ENCODE results near the gene LETM1. TPM values are rescaled to one million over a fixed set of nuclear protein-coding genes. Genes with fewer than 3 reads are reported as not detected.

The LETM1 gene
- total and polyA plus RNA-seq, 2 of the 8 experiments (the other 6 are each of a cell fraction or from before 2014, with no cell fraction given): 19.8 to 50.1 TPM

GRCh38 chr4:1819284-1819683 lies 36.7 kb downstream of the LETM1 start:
- Histone ChIP-seq H3K18ac (ENCODE audit: extremely low read depth, low read length) (no peak overlapping the region), H2BK20ac (ENCODE audit: low read length) (no peak overlapping the region), H3K9ac (replicated peaks in 1 of 4; ENCODE audit: extremely low read depth in 1 of 4, low read depth in 3 of 4, low read length in 3 of 4) (no peak overlapping the region), H2BK12ac (ENCODE audit: low read depth, low read length) (no peak overlapping the region), H3K4me1 (replicated peaks in 1 of 4; ENCODE audit: control insufficient read depth in 3 of 4, insufficient read depth in 4 of 4, low read length in 3 of 4) (no peaks in the 10 kb centered on the region), H3K27ac (ENCODE audit: low read depth, low read length) (no peak overlapping the region), H3K4ac (replicated peaks; ENCODE audit: insufficient read length, low read depth, low read length) (no peak overlapping the region), H4K91ac (replicated peaks; ENCODE audit: insufficient read length, low read length) (no peak overlapping the region), H2BK120ac (replicated peaks; ENCODE audit: low read depth, low read length) (no peak overlapping the region), H4K20me1 (replicated peaks in 1 of 2; ENCODE audit: control insufficient read depth in 1 of 2, insufficient read depth in 2 of 2, low read length in 2 of 2) (peaks cover 0 to 4% of the 10 kb centered on the region in 2 experiments), H2AFZ (ENCODE audit: low read length) (no peak overlapping the region), H3K4me3 (ENCODE audit: extremely low read depth in 1 of 4, insufficient read depth in 2 of 4, low read depth in 3 of 4, low read length in 4 of 4) (no peak overlapping the region), H3K36me3 (ENCODE audit: control insufficient read depth in 2 of 4, insufficient read depth in 4 of 4, low read length in 3 of 4) (peaks cover 0 to 21% (median 11%) of the 10 kb centered on the region in 4 experiments; a peak in 7 of 8 replicates), H3K23me2 (ENCODE audit: low read depth, low read length) (no peaks in the 10 kb centered on the region), H2BK15ac (ENCODE audit: low read length) (no peak overlapping the region), H2BK5ac (ENCODE audit: low read depth, low read length) (no peak overlapping the region), H2AK5ac (ENCODE audit: low read depth, low read length) (no peak overlapping the region), H4K8ac (ENCODE audit: extremely low read depth, insufficient read depth, low read length) (no peak overlapping the region), H3K4me2 (ENCODE audit: insufficient read depth in 1 of 2, low read depth in 2 of 2, low read length in 2 of 2) (no peak overlapping the region), H3K79me1 (ENCODE audit: low read depth, low read length) (no peaks in the 10 kb centered on the region), H4K5ac (ENCODE audit: insufficient read length, low read depth, low read length) (no peak overlapping the region), H3K14ac (ENCODE audit: insufficient read length) (no peak overlapping the region), H3K56ac (replicated peaks; ENCODE audit: insufficient read length, low read depth, low read length) (no peak overlapping the region), H3K23ac (ENCODE audit: insufficient read length) (no peak overlapping the region), H3K9me3 (ENCODE audit: insufficient read depth in 2 of 2, low read depth in 1 of 2, low read length in 1 of 2) (no peaks in the 10 kb centered on the region), H3K27me3 (replicated peaks in 1 of 4; ENCODE audit: control insufficient read depth in 3 of 4, extremely low read depth in 1 of 4, insufficient read depth in 3 of 4, low read length in 3 of 4) (no peaks in the 10 kb centered on the region), H3K79me2 (ENCODE audit: control insufficient read depth in 1 of 2, insufficient read depth in 2 of 2, low read length in 2 of 2) (no peaks in the 10 kb centered on the region)
- ChIA-PET POLR2A (ENCODE audit: partially characterized antibody) (no interaction called here), CTCF (ENCODE audit: partially characterized antibody) (interaction anchor here (0.6 to 71.2 kb wide), 9 partner anchors 11 to 272 kb away, joined by 3 to 2507 read pairs (median 4); no protein-coding TSS in a partner anchor)
- no peak for FAIRE-seq
- 93% methylated on average over 10 of the region's 10 CpGs; no CpG with 5 or more reads in 1 of the 2 experiments for WGBS, 2 experiments (ENCODE audit: extremely low coverage in 1 of 2, insufficient coverage in 1 of 2, insufficient read length in 1 of 2, insufficient replicate concordance in 2 of 2, low coverage in 1 of 2, low lambda C conversion rate in 2 of 2, missing lambda C conversion rate in 1 of 2)
- DNase-seq (ENCODE audit: low read depth in 1 of 2, low spot score in 2 of 2): no peak
- TF ChIP-seq GTF2F1 (IDR thresholded peaks at IDR 0.05; ENCODE audit: borderline replicate concordance, low read depth, low read length) (no peak), SIN3A (conservative IDR thresholded peaks at IDR 0.05 in 1 of 2, IDR thresholded peaks at IDR 0.05 in 1 of 2; ENCODE audit: low read depth in 1 of 2, low read length in 2 of 2) (no peak), RFX5 (IDR thresholded peaks at IDR 0.05; ENCODE audit: borderline replicate concordance, low read depth, low read length) (no peak), CTCF (IDR thresholded peaks at IDR 0.05; ENCODE audit: control extremely low read depth in 1 of 3, insufficient read depth in 1 of 3, low read depth in 1 of 3, low read length in 3 of 3) (no peak), KDM5A (IDR thresholded peaks at IDR 0.05; ENCODE audit: low read length) (no peak), POLR2AphosphoS5 (IDR thresholded peaks at IDR 0.05; ENCODE audit: low read depth, low read length) (no peak), CTBP2 (IDR thresholded peaks at IDR 0.05; ENCODE audit: borderline replicate concordance, insufficient read depth, insufficient read length, low read length) (no peak), EP300 (IDR thresholded peaks at IDR 0.05; ENCODE audit: borderline replicate concordance in 1 of 2, low read depth in 2 of 2, low read length in 2 of 2) (no peak), NANOG (IDR thresholded peaks at IDR 0.05; ENCODE audit: insufficient read depth, low read depth, low read length, poor library complexity, severe bottlenecking) (no peak), EZH2 (IDR thresholded peaks at IDR 0.05; ENCODE audit: low read depth, low read length, severe bottlenecking) (no peak)
